HCT116 (cell line): ENCODE results near the gene COL9A3. TPM values are rescaled to one million over a fixed set of nuclear protein-coding genes. Genes with fewer than 3 reads are reported as not detected.

Source experiments
- ATAC-seq: fragments of 200-7000 bp; cut with Tn5 transposase; 2 replicates; pipeline ENCODE4 v1.9.1; 2020; ENCODE audit warnings: mild to moderate bottlenecking, moderate library complexity
- BruUV-seq: library from RNA; stranded (reverse); fragments of 400-500 nt; replicated peaks from 2 replicates; lab custom pipeline; 2021; lab: Mats Ljungman, UMichigan
- CTCF ChIA-PET: fragments of 300-600 bp; sonication (Branson Sonifier 250); formaldehyde crosslinking; loops from one replicate; lab custom pipeline; 2021; ENCODE audit warnings: antibody characterized with exemption; lab: Charles Lee
- POLR2A ChIA-PET: fragments of 300-600, 350-600 bp; sonication (Branson Sonifier 250); formaldehyde crosslinking; loops from one replicate; lab custom pipeline; 2021; ENCODE audit warnings: antibody characterized with exemption; lab: Charles Lee
- RAD21 ChIA-PET, 2 experiments: fragments of 300-600 bp; sonication (Branson Sonifier 250); formaldehyde crosslinking; loops; one replicate each; lab custom pipeline; 2023; ENCODE audit warnings: low total read pairs in 2 of 2; ENCODE audit not compliant: uncharacterized antibody in 2 of 2, unreplicated experiment in 2 of 2, low non-redundant PET in 1 of 2; lab: Charles Lee
- DNase-seq: peaks from one replicate; pipeline ENCODE4 v3.0.0-alpha.2; 2010; ENCODE audit warnings: low read depth, low spot score
- H2AFZ ChIP-seq: fragments of 200-600 bp; shearing (Covaris generic), sonication (generic); 2 replicates; pipeline ENCODE4 v1.6.1; 2017; ENCODE audit warnings: low read depth, mixed run types, mixed read lengths, antibody characterized with exemption, low read length; ENCODE audit not compliant: poor library complexity, severe bottlenecking
- H3K27ac ChIP-seq: 2 replicates; pipeline ENCODE4 v1.5.1; 2012; ENCODE audit warnings: low read depth, low read length
- H3K27me3 ChIP-seq: fragments of 200-600 bp; sonication (generic); 2 replicates; pipeline ENCODE4 v1.6.1; 2016; ENCODE audit warnings: mixed run types, low read length, mixed read lengths; ENCODE audit not compliant: insufficient read depth
- H3K36me3 ChIP-seq, 2 experiments: fragments of 200-500 bp in 1 of 2; fragments of 200-600 bp in 1 of 2; sonication (Bioruptor generic) in 1 of 2; sonication (generic) in 1 of 2; 2 replicates each; pipeline versions ENCODE4 v1.5.1 to v1.6.1; 2014 to 2016; ENCODE audit warnings: low read length in 2 of 2, inconsistent platforms in 1 of 2, mixed read lengths in 1 of 2, mixed run types in 1 of 2; ENCODE audit not compliant: insufficient read depth in 2 of 2, control insufficient read depth in 1 of 2
- H3K4me1 ChIP-seq, 2 experiments: fragments of 200-600 bp in 1 of 2; sonication (generic) in 1 of 2; 2 replicates each; pipeline versions ENCODE4 v1.5.1 to v1.6.1; 2012 to 2017; ENCODE audit warnings: low read length in 2 of 2, inconsistent platforms in 1 of 2, mild to moderate bottlenecking in 1 of 2, mixed read lengths in 1 of 2, mixed run types in 1 of 2, moderate library complexity in 1 of 2; ENCODE audit not compliant: insufficient read depth in 2 of 2, control insufficient read depth in 1 of 2
- H3K4me2 ChIP-seq: fragments of 200-600 bp; sonication (generic); 2 replicates; pipeline ENCODE4 v1.6.1; 2017; ENCODE audit warnings: mixed run types, low read length, mixed read lengths
- H3K4me3 ChIP-seq, 2 experiments: fragments of 200-600 bp in 1 of 2; sonication (generic) in 1 of 2; replicated peaks in 1 of 2; 2 replicates each; pipeline ENCODE4 v1.5.1; 2011 to 2016; ENCODE audit warnings: low read length in 2 of 2, control low read depth in 1 of 2, low read depth in 1 of 2, mild to moderate bottlenecking in 1 of 2, mixed read lengths in 1 of 2, mixed run types in 1 of 2
- H3K79me2 ChIP-seq: fragments of 200-600 bp; sonication (generic); 2 replicates; pipeline ENCODE4 v1.6.1; 2017; ENCODE audit warnings: mild to moderate bottlenecking, mixed run types, low read length, moderate library complexity, mixed read lengths; ENCODE audit not compliant: insufficient read depth
- H3K9ac ChIP-seq: fragments of 200-600 bp; sonication (generic); 2 replicates; pipeline ENCODE4 v1.6.1; 2016; ENCODE audit warnings: low read length, mixed read lengths
- H3K9me2 ChIP-seq: fragments of 200-600 bp; sonication (generic), shearing (Covaris generic); 2 replicates; pipeline ENCODE4 v1.6.1; 2017; ENCODE audit warnings: mixed run types, mild to moderate bottlenecking, moderate library complexity; ENCODE audit not compliant: insufficient read depth
- H3K9me3 ChIP-seq, 2 experiments: fragments of 200-500 bp in 1 of 2; fragments of 200-600 bp in 1 of 2; sonication (Bioruptor generic) in 1 of 2; sonication (generic) in 1 of 2; 2 replicates each; pipeline ENCODE4 v1.6.1; 2014 to 2017; ENCODE audit warnings: low read length in 2 of 2, mixed read lengths in 2 of 2, inconsistent platforms in 1 of 2, low read depth in 1 of 2, mild to moderate bottlenecking in 1 of 2, mixed run types in 1 of 2, moderate library complexity in 1 of 2; ENCODE audit not compliant: control insufficient read depth in 1 of 2, insufficient read depth in 1 of 2
- H4K20me1 ChIP-seq: fragments of 200-600 bp; sonication (generic), shearing (Covaris generic); 2 replicates; pipeline ENCODE4 v1.6.1; 2017; ENCODE audit warnings: mixed run types, mild to moderate bottlenecking, moderate library complexity; ENCODE audit not compliant: insufficient read depth
- EGR1 ChIP-seq: IDR thresholded peaks from 2 replicates; pipeline ENCODE4 v1.6.1; 2012; ENCODE audit warnings: low read depth
- ELF1 ChIP-seq: IDR thresholded peaks from 2 replicates; pipeline ENCODE4 v1.6.1; 2012; ENCODE audit warnings: low read depth, borderline replicate concordance
- EZH2phosphoT487 ChIP-seq: fragments of 200-600 bp; IDR thresholded peaks from 2 replicates; pipeline ENCODE4 v1.6.1; 2018; ENCODE audit warnings: antibody characterized with exemption, borderline replicate concordance
- POLR2A ChIP-seq: IDR thresholded peaks from 2 replicates; pipeline ENCODE4 v1.7.0; 2011; ENCODE audit warnings: borderline replicate concordance; ENCODE audit not compliant: insufficient read depth, insufficient read length; ENCODE audit errors: extremely low read depth
- POLR2AphosphoS5 ChIP-seq: IDR thresholded peaks from 2 replicates; pipeline ENCODE4 v1.6.1; 2011; ENCODE audit warnings: mild to moderate bottlenecking, low read depth, low read length, moderate library complexity
- RAD21 ChIP-seq: IDR thresholded peaks from 2 replicates; pipeline ENCODE4 v1.6.1; 2012; ENCODE audit warnings: low read depth, mild to moderate bottlenecking
- SIN3A ChIP-seq: IDR thresholded peaks from 2 replicates; pipeline ENCODE4 v1.6.1; 2012; ENCODE audit warnings: low read depth
- intact Hi-C: fragments of 100-400 bp; cut with micrococcal nuclease; formaldehyde crosslinking; loops from 2 replicates; pipeline ENCODE4 v1.10.0; 2022
- total RNA-seq: library from RNA; stranded (reverse); gene quantifications from one replicate; pipeline ENCODE4 v1.2.1, GENCODE V29; 2021; ENCODE audit not compliant: unreplicated experiment
- TF ChIP-seq, protein P1 (sequence below): IDR thresholded peaks from 2 replicates; pipeline ENCODE4 v1.6.1; 2012

Gene COL9A3
- total RNA-seq, 1 experiment from 2014 or later = 29.7 TPM

DNA sequence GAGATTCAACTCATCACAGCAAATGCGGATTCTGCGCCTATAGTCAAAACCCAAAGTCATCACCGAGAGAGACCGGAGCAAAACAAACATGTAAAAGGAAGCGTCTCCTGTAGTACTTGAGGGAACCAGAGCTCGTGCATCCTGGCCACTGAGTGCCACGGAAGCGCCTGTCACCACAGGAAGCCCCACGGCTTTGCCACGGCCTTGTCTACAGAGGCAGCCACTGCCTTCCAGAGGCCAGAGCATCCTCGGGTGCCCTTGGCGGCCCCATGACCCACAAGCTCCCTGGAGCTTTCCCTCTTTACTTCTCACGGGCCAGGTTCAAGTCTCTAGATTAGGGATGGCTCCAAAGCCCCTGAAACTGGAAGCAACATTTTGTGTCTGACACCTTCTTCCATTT lies 37.3 kb downstream of the COL9A3 start:
- Histone ChIP-seq H2AFZ (no peak overlapping the region), H3K79me2 (peaks cover 18% of the 10 kb centered on the region), H3K9me2 (no peaks in the 10 kb centered on the region), H3K4me3 (no peak overlapping the region), H3K9me3 (no peaks in the 10 kb centered on the region), H4K20me1 (no peaks in the 10 kb centered on the region), H3K27ac (no peak overlapping the region), H3K9ac (no peak overlapping the region), H3K4me1 (no peaks in the 10 kb centered on the region), H3K27me3 (no peaks in the 10 kb centered on the region), H3K36me3 (peaks cover 21 to 44% of the 10 kb centered on the region in 2 experiments; a peak in 3 of 4 replicates), H3K4me2 (no peak overlapping the region)
- TF ChIP-seq POLR2AphosphoS5 = no peak
- TF ChIP-seq EZH2phosphoT487 = no peak
- no peak for TF ChIP-seq POLR2A
- TF ChIP-seq, protein P1, sequence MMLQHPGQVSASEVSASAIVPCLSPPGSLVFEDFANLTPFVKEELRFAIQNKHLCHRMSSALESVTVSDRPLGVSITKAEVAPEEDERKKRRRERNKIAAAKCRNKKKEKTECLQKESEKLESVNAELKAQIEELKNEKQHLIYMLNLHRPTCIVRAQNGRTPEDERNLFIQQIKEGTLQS = no peak
- TF ChIP-seq EGR1 = no peak
- no peak for TF ChIP-seq SIN3A
- no peak for TF ChIP-seq RAD21
- intact Hi-C loops = no loop called here
- ChIA-PET POLR2A (no interaction called here), CTCF (no interaction called here), RAD21 (no interaction called here)
- ATAC-seq (no peak), DNase-seq (no peak)
- BruUV-seq = no TSS peak

DNA sequence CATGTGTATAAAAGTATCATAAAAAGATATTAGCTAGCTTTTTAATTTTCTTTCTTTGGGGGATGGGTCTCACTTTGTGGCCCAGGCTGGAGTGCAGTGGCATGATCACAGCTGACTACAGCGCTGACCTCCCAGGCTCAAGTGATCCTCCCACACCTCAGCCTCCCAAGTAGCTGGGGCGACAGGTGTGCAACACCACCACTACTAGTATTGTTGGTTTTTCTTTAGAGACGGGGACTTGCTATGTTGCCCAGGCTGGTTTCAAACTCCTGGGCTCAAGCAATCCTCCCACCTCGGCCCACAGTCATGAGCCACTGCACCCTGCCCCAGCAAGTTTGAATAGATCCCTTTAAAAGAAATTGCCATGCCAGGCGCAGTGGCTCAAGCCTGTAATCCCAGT lies 38.3 kb downstream of the COL9A3 start:
- H3K9me2 ChIP-seq = no peaks in the 10 kb centered on the region
- POLR2A ChIA-PET = no interaction called here
- BruUV-seq = no TSS peak

More for the DNA sequence above, 38.3 kb downstream of the COL9A3 start:
- intact Hi-C loops = no loop called here
- CTCF ChIA-PET = interaction anchor here (1.1 kb wide), 1 partner anchor 32 kb away, joined by 4 read pairs; no protein-coding TSS in a partner anchor
- H3K4me1 ChIP-seq = peaks cover 4 to 6% of the 10 kb centered on the region in 2 experiments; a peak in 3 of 4 replicates
- no peak for TF ChIP-seq ELF1
- no peak overlapping the region for H2AFZ ChIP-seq
- H3K4me3 ChIP-seq = no peak overlapping the region
- no peak overlapping the region for H3K9ac ChIP-seq
- H3K27ac ChIP-seq = no peak overlapping the region
- no peak overlapping the region for H3K4me2 ChIP-seq
- ATAC-seq = no peak
- peaks cover 28% of the 10 kb centered on the region for H3K79me2 ChIP-seq
- no peaks in the 10 kb centered on the region for H3K9me3 ChIP-seq
- no peak for DNase-seq
- RAD21 ChIA-PET = no interaction called here
- H4K20me1 ChIP-seq = peaks cover 4% of the 10 kb centered on the region; the same call in 1 of the 2 replicates
- H3K36me3 ChIP-seq = peaks cover 23 to 44% of the 10 kb centered on the region in 2 experiments; a peak in 3 of 4 replicates
- no peaks in the 10 kb centered on the region for H3K27me3 ChIP-seq
